ENCODE measurements around the gene KCNN3.

DNA sequence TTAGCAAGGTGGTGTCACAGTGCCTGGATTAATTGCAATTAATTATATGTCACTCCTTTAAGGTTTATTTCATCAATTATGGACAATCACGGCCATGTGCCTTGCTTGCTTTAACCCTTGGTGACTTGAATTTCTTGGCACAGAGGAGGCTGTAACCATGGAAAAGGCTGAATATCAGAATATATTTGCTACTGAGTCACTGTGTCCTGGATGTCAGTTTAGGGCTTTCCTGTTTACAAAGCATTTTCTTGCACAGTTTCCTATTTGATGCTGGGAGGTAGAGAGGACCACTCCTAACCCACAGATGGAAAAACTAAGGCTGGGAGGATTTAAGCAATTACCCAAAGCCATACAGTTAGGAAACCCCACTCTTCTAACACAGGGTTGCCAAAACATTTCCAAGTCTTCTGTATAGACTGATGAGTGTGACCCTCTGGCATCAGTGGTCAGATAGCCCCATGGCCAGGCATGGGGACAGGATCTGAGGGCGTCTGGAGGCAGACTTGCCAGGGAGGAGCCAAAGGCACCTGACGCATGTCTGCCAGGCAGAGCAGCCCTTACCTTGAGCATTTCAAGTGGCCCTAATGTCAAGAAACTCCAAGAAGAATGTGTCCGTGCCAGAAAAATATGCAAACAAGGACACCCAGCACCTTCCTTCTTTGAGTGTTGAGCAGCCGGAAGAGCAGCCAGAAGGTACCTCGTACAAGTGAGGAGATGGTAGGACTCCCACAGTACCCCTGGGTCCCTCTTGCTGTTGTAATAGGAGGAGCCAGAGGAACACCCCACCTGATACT lies 34.4 kb downstream of the KCNN3 start:
- TF ChIP-seq, protein P1, sequence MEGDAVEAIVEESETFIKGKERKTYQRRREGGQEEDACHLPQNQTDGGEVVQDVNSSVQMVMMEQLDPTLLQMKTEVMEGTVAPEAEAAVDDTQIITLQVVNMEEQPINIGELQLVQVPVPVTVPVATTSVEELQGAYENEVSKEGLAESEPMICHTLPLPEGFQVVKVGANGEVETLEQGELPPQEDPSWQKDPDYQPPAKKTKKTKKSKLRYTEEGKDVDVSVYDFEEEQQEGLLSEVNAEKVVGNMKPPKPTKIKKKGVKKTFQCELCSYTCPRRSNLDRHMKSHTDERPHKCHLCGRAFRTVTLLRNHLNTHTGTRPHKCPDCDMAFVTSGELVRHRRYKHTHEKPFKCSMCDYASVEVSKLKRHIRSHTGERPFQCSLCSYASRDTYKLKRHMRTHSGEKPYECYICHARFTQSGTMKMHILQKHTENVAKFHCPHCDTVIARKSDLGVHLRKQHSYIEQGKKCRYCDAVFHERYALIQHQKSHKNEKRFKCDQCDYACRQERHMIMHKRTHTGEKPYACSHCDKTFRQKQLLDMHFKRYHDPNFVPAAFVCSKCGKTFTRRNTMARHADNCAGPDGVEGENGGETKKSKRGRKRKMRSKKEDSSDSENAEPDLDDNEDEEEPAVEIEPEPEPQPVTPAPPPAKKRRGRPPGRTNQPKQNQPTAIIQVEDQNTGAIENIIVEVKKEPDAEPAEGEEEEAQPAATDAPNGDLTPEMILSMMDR (IDR thresholded peaks at IDR 0.05): no peak
- TF ChIP-seq EZH2 (IDR thresholded peaks at IDR 0.05): no peak
- no peak for TF ChIP-seq EZH2phosphoT487 (IDR thresholded peaks at IDR 0.05)
